ENCODE data around the gene DDRGK1. TPM values are rescaled to one million over a fixed set of nuclear protein-coding genes. Genes with fewer than 3 reads are reported as not detected.

Gene DDRGK1
- total and polyA plus RNA-seq, 2 of the 4 experiments (the other 2 are of a cell fraction) = 12.2 to 29.6 TPM

- Histone ChIP-seq H3K27ac (ENCODE audit: insufficient read depth, low read length) (no peak overlapping the region), H2BK120ac (ENCODE audit: low read depth, low read length) (no peak overlapping the region), H3K4me1 (ENCODE audit: control insufficient read depth, insufficient read depth, low read length) (no peaks in the 10 kb centered on the region; the same call in 1 of the 2 replicates), H4K5ac (ENCODE audit: low read depth, low read length) (no peak overlapping the region), H3K4me3 (ENCODE audit: insufficient read depth, low read depth, low read length) (no peak overlapping the region), H3K27me3 (ENCODE audit: control insufficient read depth, insufficient read depth, low read length) (peaks cover 19% of the 10 kb centered on the region), H4K8ac (ENCODE audit: low read depth in 2 of 2, low read length in 2 of 2) (no peak overlapping the region), H3K79me1 (ENCODE audit: low read depth in 1 of 2, low read length in 2 of 2) (no peaks in the 10 kb centered on the region), H3K36me3 (ENCODE audit: control insufficient read depth, insufficient read depth, low read length) (no peaks in the 10 kb centered on the region), H3K18ac (ENCODE audit: low read depth, low read length) (no peak overlapping the region), H2BK20ac (ENCODE audit: low read depth, low read length) (no peak overlapping the region), H3K56ac (ENCODE audit: extremely low read depth, insufficient read depth, low read length) (no peak overlapping the region), H2AK5ac (ENCODE audit: low read depth, low read length) (no peak overlapping the region), H3K9me1 (ENCODE audit: insufficient read depth, low read length) (no peaks in the 10 kb centered on the region), H2AFZ (replicated peaks; ENCODE audit: low read length, poor library complexity) (no peak overlapping the region), H4K91ac (ENCODE audit: insufficient read depth, low read depth, low read length) (no peak overlapping the region), H2BK5ac (ENCODE audit: low read depth, low read length, poor library complexity, severe bottlenecking) (no peak overlapping the region), H2BK15ac (ENCODE audit: low read depth, low read length) (no peak overlapping the region), H3K9me3 (ENCODE audit: control insufficient read depth, insufficient read depth, low read length) (no peaks in the 10 kb centered on the region), H3K14ac (replicated peaks; ENCODE audit: low read depth, low read length) (no peak overlapping the region), H4K20me1 (ENCODE audit: insufficient read depth, low read length) (peaks cover 2% of the 10 kb centered on the region; the same call in 1 of the 2 replicates), H2AK9ac (replicated peaks; ENCODE audit: low read depth, low read length, poor library complexity) (no peak overlapping the region), H3K4ac (ENCODE audit: low read depth, low read length) (no peak overlapping the region), H3K4me2 (ENCODE audit: low read depth, low read length) (no peak overlapping the region), H3K9ac (ENCODE audit: low read depth, low read length) (no peak overlapping the region), H3K23ac (ENCODE audit: low read depth, low read length) (peak overlapping the region; percentile 45; the same call in 1 of the 2 replicates)
- TF ChIP-seq POLR2A (IDR thresholded peaks at IDR 0.05; ENCODE audit: low read depth, low read length) (no peak), CEBPB (IDR thresholded peaks at IDR 0.05; ENCODE audit: low read depth, low read length) (0 out of 2 replicates have a peak, but pooled peaks have one; percentile 19), RFX5 (IDR thresholded peaks at IDR 0.05; ENCODE audit: low read depth, low read length) (no peak)
- intact Hi-C loops (cut with micrococcal nuclease) (no loop called here), in situ Hi-C loops (cut with MboI; ENCODE audit: low sequenced_read_pairs) (no loop called here), dilution Hi-C loops (cut with HindIII; ENCODE audit: low sequenced_read_pairs, unreplicated experiment) (no loop called here)
- 74% methylated on average over 3 of the region's 6 CpGs; no CpG with 5 or more reads in 1 of the 2 experiments for WGBS, 2 experiments (ENCODE audit: extremely low coverage in 2 of 2, insufficient read length in 1 of 2)
- no peak for DNase-seq
- no peak for ATAC-seq (ENCODE audit: low read depth)
- CTCF ChIA-PET = no interaction called here
- no TSS peak for BruUV-seq (replicated peaks)
- POLR2A ChIA-PET (ENCODE audit: unreplicated experiment) = interaction anchor here (0.6 kb wide), 1 partner anchor 43 kb away, joined by 6 read pairs; no protein-coding TSS in a partner anchor
Observed at GRCh38 chr20:3242172-3242692, 37.8 kb upstream of the DDRGK1 start.

Measured in IMR-90 (cell line).